Central memory CD8-positive, alpha-beta T cell (primary cell): Measurements from ENCODE around the gene ACAD9.
"Not testable (repeated sequence)": the region's sequence is repeated elsewhere in the genome, so short reads cannot be mapped to it uniquely, and the experiment has no call there.

Experiments
- ATAC-seq: fragments of 150-1000 bp; cut with Tn5 transposase; replicated peaks from 2 replicates; pipeline ENCODE4 v1.10.0; 2022; ENCODE audit warnings: mild to moderate bottlenecking, moderate FRiP score, moderate number of reproducible peaks; ENCODE audit not compliant: poor library complexity, severe bottlenecking; ENCODE audit errors: extremely low read depth
- DNase-seq, 2 donors: peaks; one replicate each; pipeline ENCODE4 v3.0.0; 2021; ENCODE audit warnings: low spot score in 2 of 2
- H3K27ac Mint-ChIP-seq: one replicate; pipeline ENCODE4 v1.8.0; 2022; ENCODE audit warnings: low read depth, mild to moderate bottlenecking, moderate library complexity, mixed read lengths
- H3K27me3 Mint-ChIP-seq: one replicate; pipeline ENCODE4 v1.8.0; 2022; ENCODE audit warnings: mixed read lengths
- H3K36me3 Mint-ChIP-seq: one replicate; pipeline ENCODE4 v1.8.0; 2022; ENCODE audit warnings: mild to moderate bottlenecking, moderate library complexity, mixed read lengths; ENCODE audit not compliant: insufficient read depth
- H3K4me1 Mint-ChIP-seq: one replicate; pipeline ENCODE4 v1.8.0; 2022; ENCODE audit warnings: mixed read lengths
- H3K4me3 Mint-ChIP-seq: one replicate; pipeline ENCODE4 v1.8.0; 2022; ENCODE audit warnings: mild to moderate bottlenecking, moderate library complexity, mixed read lengths
- H3K9me3 Mint-ChIP-seq: one replicate; pipeline ENCODE4 v1.8.0; 2022; ENCODE audit warnings: mixed read lengths

The ACAD9 gene

GRCh38 chr3:128848936-128849335, 30.5 kb upstream of the ACAD9 start:
- ATAC-seq, result no peak
- H3K27ac Mint-ChIP-seq, result no peak overlapping the region
- H3K4me1 Mint-ChIP-seq, result peaks cover 12% of the 10 kb centered on the region
- H3K4me3 Mint-ChIP-seq, result no peak overlapping the region
- H3K36me3 Mint-ChIP-seq, result peaks cover 4% of the 10 kb centered on the region
- H3K9me3 Mint-ChIP-seq, result peaks cover 2% of the 10 kb centered on the region
- DNase-seq, result no peak
- H3K27me3 Mint-ChIP-seq, result no peaks in the 10 kb centered on the region

- no peaks in the 10 kb centered on the region for H3K27me3 Mint-ChIP-seq
Observed at GRCh38 chr3:128849911-128850455, 29.4 kb upstream of the ACAD9 start.

GRCh38 chr3:128850544-128850943, 28.9 kb upstream of the ACAD9 start:
- H3K36me3 Mint-ChIP-seq, result peaks cover 4% of the 10 kb centered on the region
- H3K9me3 Mint-ChIP-seq, result peaks cover 14% of the 10 kb centered on the region
- ATAC-seq (no peak), DNase-seq (no peak)
- no peak overlapping the region for H3K27ac Mint-ChIP-seq
- H3K27me3 Mint-ChIP-seq, result no peaks in the 10 kb centered on the region
- H3K4me1 Mint-ChIP-seq, result peaks cover 7% of the 10 kb centered on the region
- H3K4me3 Mint-ChIP-seq, result no peak overlapping the region

More at GRCh38 chr3:128849911-128850455, 29.4 kb upstream of the ACAD9 start:
- H3K4me1 Mint-ChIP-seq, result peaks cover 12% of the 10 kb centered on the region
- no peak overlapping the region for H3K4me3 Mint-ChIP-seq
- no peak for ATAC-seq
- DNase-seq, result no peak
- peaks cover 9% of the 10 kb centered on the region for H3K9me3 Mint-ChIP-seq
- no peak overlapping the region for H3K27ac Mint-ChIP-seq
- H3K36me3 Mint-ChIP-seq, result peaks cover 4% of the 10 kb centered on the region

- ATAC-seq (no peak), DNase-seq (no peak)
- Mint-ChIP-seq H3K4me3 (no peak overlapping the region), H3K27ac (no peak overlapping the region), H3K36me3 (peaks cover 1% of the 10 kb centered on the region), H3K27me3 (no peaks in the 10 kb centered on the region), H3K9me3 (peaks cover 15% of the 10 kb centered on the region), H3K4me1 (no peaks in the 10 kb centered on the region)
Observed at GRCh38 chr3:128851601-128852000, 27.8 kb upstream of the ACAD9 start.

GRCh38 chr3:128853826-128854225, 25.6 kb upstream of the ACAD9 start:
- no peak for DNase-seq
- Mint-ChIP-seq H3K36me3 (peaks cover 1% of the 10 kb centered on the region), H3K4me1 (no peaks in the 10 kb centered on the region), H3K27me3 (no peaks in the 10 kb centered on the region), H3K9me3 (peaks cover 25% of the 10 kb centered on the region), H3K4me3 (no peak overlapping the region), H3K27ac (no peak overlapping the region)
- ATAC-seq, result no peak

- peaks cover 29% of the 10 kb centered on the region for H3K9me3 Mint-ChIP-seq
- ATAC-seq, result no peak
Observed at GRCh38 chr3:128854475-128854874, 24.9 kb upstream of the ACAD9 start.

GRCh38 chr3:128855569-128855968, 23.9 kb upstream of the ACAD9 start:
- no peaks in the 10 kb centered on the region for H3K27me3 Mint-ChIP-seq
- ATAC-seq (no peak), DNase-seq (no peak)
- peaks cover 35% of the 10 kb centered on the region for H3K9me3 Mint-ChIP-seq
- H3K4me1 Mint-ChIP-seq, result no peaks in the 10 kb centered on the region
- H3K4me3 Mint-ChIP-seq, result no peak overlapping the region
- peaks cover 1% of the 10 kb centered on the region for H3K36me3 Mint-ChIP-seq
- no peak overlapping the region for H3K27ac Mint-ChIP-seq

More at GRCh38 chr3:128854475-128854874, 24.9 kb upstream of the ACAD9 start:
- Mint-ChIP-seq H3K4me1 (no peaks in the 10 kb centered on the region), H3K36me3 (peaks cover 1% of the 10 kb centered on the region), H3K27me3 (no peaks in the 10 kb centered on the region), H3K4me3 (no peak overlapping the region), H3K27ac (no peak overlapping the region)
- no peak for DNase-seq

GRCh38 chr3:128858167-128858566, 21.3 kb upstream of the ACAD9 start:
- H3K9me3 Mint-ChIP-seq, result peaks cover 44% of the 10 kb centered on the region
- DNase-seq, result no peak

GRCh38 chr3:128859630-128860029, 19.8 kb upstream of the ACAD9 start:
- Mint-ChIP-seq H3K4me3 (no peak overlapping the region), H3K27ac (no peak overlapping the region), H3K36me3 (no peaks in the 10 kb centered on the region), H3K9me3 (peaks cover 35% of the 10 kb centered on the region), H3K4me1 (no peaks in the 10 kb centered on the region), H3K27me3 (no peaks in the 10 kb centered on the region)
- DNase-seq (no peak), ATAC-seq (no peak)

More at GRCh38 chr3:128858167-128858566, 21.3 kb upstream of the ACAD9 start:
- no peaks in the 10 kb centered on the region for H3K4me1 Mint-ChIP-seq
- H3K36me3 Mint-ChIP-seq, result no peaks in the 10 kb centered on the region
- H3K27ac Mint-ChIP-seq, result no peak overlapping the region
- no peak overlapping the region for H3K4me3 Mint-ChIP-seq
- no peaks in the 10 kb centered on the region for H3K27me3 Mint-ChIP-seq
- ATAC-seq, result no peak

GRCh38 chr3:128861491-128861890, 17.9 kb upstream of the ACAD9 start:
- Mint-ChIP-seq H3K27me3 (no peaks in the 10 kb centered on the region), H3K9me3 (peaks cover 29% of the 10 kb centered on the region), H3K4me1 (no peaks in the 10 kb centered on the region), H3K4me3 (no peak overlapping the region), H3K27ac (no peak overlapping the region), H3K36me3 (no peaks in the 10 kb centered on the region)
- no peak for ATAC-seq
- no peak for DNase-seq

GRCh38 chr3:128863560-128863959, 15.9 kb upstream of the ACAD9 start:
- no peak overlapping the region for H3K27ac Mint-ChIP-seq
- no peaks in the 10 kb centered on the region for H3K36me3 Mint-ChIP-seq
- H3K27me3 Mint-ChIP-seq, result no peaks in the 10 kb centered on the region

GRCh38 chr3:128864351-128864811, 15.0 kb upstream of the ACAD9 start:
- H3K36me3 Mint-ChIP-seq, result no peaks in the 10 kb centered on the region
- H3K27ac Mint-ChIP-seq, result no peak overlapping the region
- H3K27me3 Mint-ChIP-seq, result no peaks in the 10 kb centered on the region
- H3K9me3 Mint-ChIP-seq, result peaks cover 15% of the 10 kb centered on the region
- H3K4me3 Mint-ChIP-seq, result no peak overlapping the region
- ATAC-seq (no peak), DNase-seq (no peak)
- no peaks in the 10 kb centered on the region for H3K4me1 Mint-ChIP-seq

More at GRCh38 chr3:128863560-128863959, 15.9 kb upstream of the ACAD9 start:
- peaks cover 21% of the 10 kb centered on the region for H3K9me3 Mint-ChIP-seq
- H3K4me3 Mint-ChIP-seq, result no peak overlapping the region
- no peaks in the 10 kb centered on the region for H3K4me1 Mint-ChIP-seq
- DNase-seq, result no peak
- ATAC-seq, result no peak

GRCh38 chr3:128864849-128865804, 14.3 kb upstream of the ACAD9 start:
- H3K4me1 Mint-ChIP-seq, H3K27ac Mint-ChIP-seq, ATAC-seq, H3K27me3 Mint-ChIP-seq, DNase-seq, H3K4me3 Mint-ChIP-seq, H3K36me3 Mint-ChIP-seq: not testable (repeated sequence)
- peaks cover 13% of the 10 kb centered on the region for H3K9me3 Mint-ChIP-seq
